ENCODE measurements around the gene RSBN1L.
"Not testable (repeated sequence)": the region's sequence is repeated elsewhere in the genome, so short reads cannot be mapped to it uniquely, and the experiment has no call there.

DNA sequence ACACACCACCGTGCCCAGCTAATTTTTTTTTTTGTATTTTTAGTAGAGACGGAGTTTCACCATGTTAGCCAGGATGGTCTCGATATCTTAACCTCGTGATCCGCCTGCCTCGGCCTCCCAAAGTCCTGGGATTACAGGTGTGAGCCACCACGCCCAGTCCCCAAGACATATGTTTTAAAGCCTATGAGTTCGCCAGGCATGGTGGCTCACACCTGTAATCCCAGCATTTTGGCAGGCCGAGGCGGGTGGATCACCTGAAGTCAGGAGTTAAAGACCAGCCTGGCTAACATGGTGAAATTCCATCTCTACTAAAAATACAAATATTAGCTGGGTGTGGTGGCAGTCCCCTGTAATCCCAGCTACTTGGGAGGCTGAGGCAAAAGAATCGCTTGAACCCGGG lies 43.4 kb upstream of the RSBN1L start:
- TF ChIP-seq, protein P1, sequence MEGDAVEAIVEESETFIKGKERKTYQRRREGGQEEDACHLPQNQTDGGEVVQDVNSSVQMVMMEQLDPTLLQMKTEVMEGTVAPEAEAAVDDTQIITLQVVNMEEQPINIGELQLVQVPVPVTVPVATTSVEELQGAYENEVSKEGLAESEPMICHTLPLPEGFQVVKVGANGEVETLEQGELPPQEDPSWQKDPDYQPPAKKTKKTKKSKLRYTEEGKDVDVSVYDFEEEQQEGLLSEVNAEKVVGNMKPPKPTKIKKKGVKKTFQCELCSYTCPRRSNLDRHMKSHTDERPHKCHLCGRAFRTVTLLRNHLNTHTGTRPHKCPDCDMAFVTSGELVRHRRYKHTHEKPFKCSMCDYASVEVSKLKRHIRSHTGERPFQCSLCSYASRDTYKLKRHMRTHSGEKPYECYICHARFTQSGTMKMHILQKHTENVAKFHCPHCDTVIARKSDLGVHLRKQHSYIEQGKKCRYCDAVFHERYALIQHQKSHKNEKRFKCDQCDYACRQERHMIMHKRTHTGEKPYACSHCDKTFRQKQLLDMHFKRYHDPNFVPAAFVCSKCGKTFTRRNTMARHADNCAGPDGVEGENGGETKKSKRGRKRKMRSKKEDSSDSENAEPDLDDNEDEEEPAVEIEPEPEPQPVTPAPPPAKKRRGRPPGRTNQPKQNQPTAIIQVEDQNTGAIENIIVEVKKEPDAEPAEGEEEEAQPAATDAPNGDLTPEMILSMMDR (optimal IDR thresholded peaks at IDR 0.05 in 1 of 3, IDR thresholded peaks at IDR 0.05 in 1 of 3, conservative IDR thresholded peaks at IDR 0.05 in 1 of 3; ENCODE audit: extremely low read depth in 1 of 3, insufficient read depth in 2 of 3, low read length in 3 of 3): not testable (repeated sequence)
- TF ChIP-seq EZH2 (IDR thresholded peaks at IDR 0.05; ENCODE audit: low read length): not testable (repeated sequence)

All from keratinocyte (primary cell).